ENCODE results near the gene ISOC1. TPM values are rescaled to one million over a fixed set of nuclear protein-coding genes. Genes with fewer than 3 reads are reported as not detected.
A peak's percentile ranks its signal among the peaks of the same experiment; 100 is the strongest.

Gene ISOC1
- total RNA-seq, result 10.3 and 10.6 TPM in 2 replicates
- 12.4 TPM for total RNA-seq (2013)
- 7.5 and 9.2 TPM in 2 replicates for polyA plus RNA-seq
- 6.9 and 8.6 TPM in 2 replicates for polyA minus RNA-seq

DNA sequence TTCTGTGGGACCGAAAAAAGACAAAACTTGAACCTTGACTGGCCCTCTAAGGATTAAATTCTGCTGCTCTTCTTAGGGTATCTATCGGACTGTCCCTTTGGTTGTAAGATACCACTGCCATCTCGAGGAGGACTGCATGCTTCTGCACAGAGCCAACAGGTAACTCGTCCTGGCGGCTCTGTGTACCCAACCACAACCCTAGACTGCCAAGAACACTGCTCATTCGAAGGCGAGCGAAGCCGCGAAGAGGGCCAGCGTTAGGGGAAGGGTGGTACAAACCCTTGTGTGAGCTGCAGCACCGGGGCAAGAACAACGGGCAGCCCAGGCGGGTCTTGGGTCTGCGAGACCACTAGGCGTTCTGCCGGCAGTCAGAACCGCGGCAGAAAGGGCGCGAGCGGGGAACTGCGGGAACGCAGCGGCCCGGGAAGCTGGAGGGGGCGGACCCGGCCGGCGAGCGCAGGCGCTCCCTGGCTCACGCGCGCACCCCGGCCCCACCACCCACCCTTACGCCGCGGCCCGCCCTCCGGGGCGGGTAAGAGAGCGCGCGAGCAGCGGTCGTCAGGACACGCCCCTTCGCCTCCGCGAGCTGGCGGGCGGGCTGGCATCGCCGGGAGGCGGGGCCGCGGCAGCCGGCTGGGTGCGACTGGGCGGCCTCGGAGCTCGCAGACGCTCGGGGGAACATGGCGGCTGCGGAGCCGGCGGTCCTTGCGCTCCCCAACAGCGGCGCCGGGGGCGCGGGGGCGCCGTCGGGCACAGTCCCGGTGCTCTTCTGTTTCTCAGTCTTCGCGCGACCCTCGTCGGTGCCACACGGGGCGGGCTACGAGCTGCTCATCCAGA, at the start of gene ISOC1:
ISOC1 (plus strand) TSS at position 663 of the 837 bp plus-strand sequence; CDS start at position 681, 18 bp downstream.
- peak within 1 kb of the TSS; percentile 83 for H3K9ac ChIP-seq (ENCODE audit: low read length)
- H3K9me3 ChIP-seq (ENCODE audit: control extremely low read depth in 1 of 3, control insufficient read depth in 2 of 3, insufficient read depth in 1 of 3, low read length in 2 of 3), result no peaks in the 10 kb centered on the region
- POLR2A ChIA-PET, result no interaction called here
- TF ChIP-seq, protein P1, sequence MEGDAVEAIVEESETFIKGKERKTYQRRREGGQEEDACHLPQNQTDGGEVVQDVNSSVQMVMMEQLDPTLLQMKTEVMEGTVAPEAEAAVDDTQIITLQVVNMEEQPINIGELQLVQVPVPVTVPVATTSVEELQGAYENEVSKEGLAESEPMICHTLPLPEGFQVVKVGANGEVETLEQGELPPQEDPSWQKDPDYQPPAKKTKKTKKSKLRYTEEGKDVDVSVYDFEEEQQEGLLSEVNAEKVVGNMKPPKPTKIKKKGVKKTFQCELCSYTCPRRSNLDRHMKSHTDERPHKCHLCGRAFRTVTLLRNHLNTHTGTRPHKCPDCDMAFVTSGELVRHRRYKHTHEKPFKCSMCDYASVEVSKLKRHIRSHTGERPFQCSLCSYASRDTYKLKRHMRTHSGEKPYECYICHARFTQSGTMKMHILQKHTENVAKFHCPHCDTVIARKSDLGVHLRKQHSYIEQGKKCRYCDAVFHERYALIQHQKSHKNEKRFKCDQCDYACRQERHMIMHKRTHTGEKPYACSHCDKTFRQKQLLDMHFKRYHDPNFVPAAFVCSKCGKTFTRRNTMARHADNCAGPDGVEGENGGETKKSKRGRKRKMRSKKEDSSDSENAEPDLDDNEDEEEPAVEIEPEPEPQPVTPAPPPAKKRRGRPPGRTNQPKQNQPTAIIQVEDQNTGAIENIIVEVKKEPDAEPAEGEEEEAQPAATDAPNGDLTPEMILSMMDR (IDR thresholded peaks at IDR 0.05), result peak; percentile 35
- no peak for TF ChIP-seq EZH2 (IDR thresholded peaks at IDR 0.05; ENCODE audit: borderline replicate concordance, insufficient read depth, low read depth, low read length, poor library complexity, severe bottlenecking)
- under 1% methylated on average over 84 of the region's 87 CpGs for WGBS (ENCODE audit: insufficient coverage)
- peak within 1 kb of the TSS; percentile 71 to 92 (median 82) for H3K4me3 ChIP-seq (ENCODE audit: control extremely low read depth in 1 of 5, extremely low read depth in 1 of 5, insufficient read depth in 1 of 5, low read depth in 2 of 5, low read length in 4 of 5)
- CTCF ChIA-PET, result interaction anchor here (0.8 to 1.2 kb wide), 3 partner anchors 17 to 32 kb away, joined by 3 to 6 read pairs (median 3); no protein-coding TSS in a partner anchor
- Mint-ChIP-seq H3K27ac (peak within 1 kb of the TSS; percentile 91), H3K27me3 (peaks cover 26% of the 10 kb centered on the region), H3K9me3 (ENCODE audit: insufficient read depth) (no peaks in the 10 kb centered on the region), H3K4me1 (peaks cover 19% of the 10 kb centered on the region), H3K4me3 (peak within 1 kb of the TSS; percentile 92)
- H3K79me2 ChIP-seq (ENCODE audit: control insufficient read depth, insufficient read depth, low read length), result peaks cover 28% of the 10 kb centered on the region
- H4K20me1 ChIP-seq (ENCODE audit: control insufficient read depth, insufficient read depth, low read length, poor library complexity, severe bottlenecking), result no peaks in the 10 kb centered on the region
- H2AFZ ChIP-seq (ENCODE audit: insufficient read depth, low read depth, low read length, poor library complexity, severe bottlenecking), result peak within 1 kb of the TSS; percentile 90
- peak within 1 kb of the TSS; percentile 54 to 68 for H3K27ac ChIP-seq (ENCODE audit: low read length in 2 of 2)
- H3K4me2 ChIP-seq (replicated peaks; ENCODE audit: low read depth, low read length, poor library complexity, severe bottlenecking), result peak within 1 kb of the TSS; percentile 80
- H3K27me3 ChIP-seq (replicated peaks in 1 of 4; ENCODE audit: control extremely low read depth in 1 of 4, control insufficient read depth in 3 of 4, insufficient read depth in 4 of 4, low read length in 3 of 4), result peaks cover 0 to 9% (median 4%) of the 10 kb centered on the region in 4 experiments
- intact Hi-C loops (cut with micrococcal nuclease), result loop anchor here (5.0 kb wide), 2 partner anchors 1012 to 1577 kb away; partner anchors contain the start of genes PRRC1 and SLC12A2
- peak; percentile 93 for DNase-seq
- H3K36me3 ChIP-seq (replicated peaks in 1 of 2; ENCODE audit: control extremely low read depth in 1 of 2, control insufficient read depth in 1 of 2, extremely low read depth in 1 of 2, insufficient read depth in 2 of 2, low read length in 1 of 2), result no peaks in the 10 kb centered on the region
- peak; percentile 92 for ATAC-seq (ENCODE audit: low read depth)
- peaks cover 10 to 13% of the 10 kb centered on the region in 2 donors for H3K4me1 ChIP-seq (ENCODE audit: control insufficient read depth in 2 of 2, insufficient read depth in 2 of 2, low read length in 2 of 2)

DNA sequence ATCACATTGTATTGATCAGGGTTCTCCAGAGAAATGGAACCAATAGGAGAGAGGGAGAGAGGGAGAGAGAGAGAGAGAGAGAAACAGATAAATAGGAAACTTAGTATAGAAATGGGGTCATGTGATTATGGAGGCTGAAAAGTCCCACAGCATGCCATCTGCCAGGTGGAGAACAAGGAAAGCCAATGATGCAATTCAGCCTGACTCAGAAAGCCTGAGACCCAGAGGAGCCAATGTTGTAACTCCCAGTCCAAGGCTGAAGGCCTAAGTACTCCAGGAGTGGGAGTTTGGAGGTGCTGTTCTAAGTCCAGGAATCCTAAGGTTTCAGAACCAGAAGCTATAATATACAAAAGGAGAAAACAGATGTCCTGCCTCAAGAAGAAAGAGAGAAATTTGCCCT, 48.4 kb upstream of the ISOC1 start:
- Histone ChIP-seq H3K36me3 (replicated peaks in 1 of 2; ENCODE audit: control extremely low read depth in 1 of 2, control insufficient read depth in 1 of 2, extremely low read depth in 1 of 2, insufficient read depth in 2 of 2, low read length in 1 of 2) (no peaks in the 10 kb centered on the region), H3K4me1 (ENCODE audit: control insufficient read depth in 2 of 2, insufficient read depth in 2 of 2, low read length in 2 of 2) (no peaks in the 10 kb centered on the region), H3K27ac (ENCODE audit: low read length in 2 of 2) (no peak overlapping the region), H3K4me3 (ENCODE audit: control extremely low read depth in 1 of 5, extremely low read depth in 1 of 5, insufficient read depth in 1 of 5, low read depth in 2 of 5, low read length in 4 of 5) (no peak overlapping the region), H3K79me2 (ENCODE audit: control insufficient read depth, insufficient read depth, low read length) (no peaks in the 10 kb centered on the region), H3K4me2 (replicated peaks; ENCODE audit: low read depth, low read length, poor library complexity, severe bottlenecking) (no peak overlapping the region), H4K20me1 (ENCODE audit: control insufficient read depth, insufficient read depth, low read length, poor library complexity, severe bottlenecking) (no peaks in the 10 kb centered on the region), H3K9ac (ENCODE audit: low read length) (no peak overlapping the region), H3K27me3 (replicated peaks in 1 of 4; ENCODE audit: control extremely low read depth in 1 of 4, control insufficient read depth in 3 of 4, insufficient read depth in 4 of 4, low read length in 3 of 4) (no peaks in the 10 kb centered on the region), H2AFZ (ENCODE audit: insufficient read depth, low read depth, low read length, poor library complexity, severe bottlenecking) (no peak overlapping the region), H3K9me3 (ENCODE audit: control extremely low read depth in 1 of 3, control insufficient read depth in 2 of 3, insufficient read depth in 1 of 3, low read length in 2 of 3) (peaks cover 0 to 12% (median 5%) of the 10 kb centered on the region in 3 donors)
- ChIA-PET POLR2A (no interaction called here), CTCF (no interaction called here)
- DNase-seq (no peak), ATAC-seq (ENCODE audit: low read depth) (no peak)
- TF ChIP-seq, protein P1 (IDR thresholded peaks at IDR 0.05), result no peak
- TF ChIP-seq EZH2 (IDR thresholded peaks at IDR 0.05; ENCODE audit: borderline replicate concordance, insufficient read depth, low read depth, low read length, poor library complexity, severe bottlenecking), result no peak
- Mint-ChIP-seq H3K9me3 (ENCODE audit: insufficient read depth) (peaks cover 3% of the 10 kb centered on the region), H3K4me3 (no peak overlapping the region), H3K27me3 (peaks cover under 1% of the 10 kb centered on the region), H3K4me1 (no peaks in the 10 kb centered on the region), H3K27ac (no peak overlapping the region)
- intact Hi-C loops (cut with micrococcal nuclease), result no loop called here
